OCI-LY3 (cell line): ENCODE measurements around the gene EDN1.

ENCODE experiments used
- EZH2phosphoT487 ChIP-seq: fragments of 200-600 bp; shearing (Covaris generic); IDR thresholded peaks from 2 replicates; pipeline ENCODE4 v1.6.1; 2018; ENCODE audit warnings: antibody characterized with exemption, mixed run types, low read depth
- TF ChIP-seq, protein P1 (sequence below): fragments of 200-600, 300-600 bp; sonication (generic); IDR thresholded peaks from 2 replicates; pipeline ENCODE4 v1.5.1; 2014; ENCODE audit warnings: antibody characterized with exemption, low read length, low read depth

- TF ChIP-seq, protein P1, sequence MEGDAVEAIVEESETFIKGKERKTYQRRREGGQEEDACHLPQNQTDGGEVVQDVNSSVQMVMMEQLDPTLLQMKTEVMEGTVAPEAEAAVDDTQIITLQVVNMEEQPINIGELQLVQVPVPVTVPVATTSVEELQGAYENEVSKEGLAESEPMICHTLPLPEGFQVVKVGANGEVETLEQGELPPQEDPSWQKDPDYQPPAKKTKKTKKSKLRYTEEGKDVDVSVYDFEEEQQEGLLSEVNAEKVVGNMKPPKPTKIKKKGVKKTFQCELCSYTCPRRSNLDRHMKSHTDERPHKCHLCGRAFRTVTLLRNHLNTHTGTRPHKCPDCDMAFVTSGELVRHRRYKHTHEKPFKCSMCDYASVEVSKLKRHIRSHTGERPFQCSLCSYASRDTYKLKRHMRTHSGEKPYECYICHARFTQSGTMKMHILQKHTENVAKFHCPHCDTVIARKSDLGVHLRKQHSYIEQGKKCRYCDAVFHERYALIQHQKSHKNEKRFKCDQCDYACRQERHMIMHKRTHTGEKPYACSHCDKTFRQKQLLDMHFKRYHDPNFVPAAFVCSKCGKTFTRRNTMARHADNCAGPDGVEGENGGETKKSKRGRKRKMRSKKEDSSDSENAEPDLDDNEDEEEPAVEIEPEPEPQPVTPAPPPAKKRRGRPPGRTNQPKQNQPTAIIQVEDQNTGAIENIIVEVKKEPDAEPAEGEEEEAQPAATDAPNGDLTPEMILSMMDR = no peak
- TF ChIP-seq EZH2phosphoT487 = no peak
Measured at GRCh38 chr6:12258591-12259075, 31.5 kb upstream of the EDN1 start.
